Measurements from ENCODE around the gene USP9Y.

DNA sequence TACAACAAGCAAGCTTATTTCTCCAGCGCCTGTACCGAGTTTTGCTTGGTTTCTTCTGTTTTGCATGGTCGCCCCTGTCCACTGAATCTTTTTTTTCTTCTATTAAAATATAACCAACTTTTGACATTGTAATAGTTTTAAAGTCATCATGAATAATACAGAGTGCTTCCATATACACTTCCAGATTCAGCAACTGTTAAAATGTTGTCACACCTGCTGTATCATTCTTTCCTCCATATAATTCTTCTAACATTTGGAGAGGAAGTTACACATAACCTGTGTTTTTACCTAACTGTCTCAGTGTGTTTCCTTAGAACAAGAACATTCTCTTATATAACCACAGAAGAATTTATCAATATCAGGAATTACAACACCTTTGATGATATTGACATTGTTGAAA is 83.5 kb downstream of the USP9Y start:
- no peak for TF ChIP-seq POLR2A (IDR thresholded peaks at IDR 0.05)
- TF ChIP-seq, protein P1, sequence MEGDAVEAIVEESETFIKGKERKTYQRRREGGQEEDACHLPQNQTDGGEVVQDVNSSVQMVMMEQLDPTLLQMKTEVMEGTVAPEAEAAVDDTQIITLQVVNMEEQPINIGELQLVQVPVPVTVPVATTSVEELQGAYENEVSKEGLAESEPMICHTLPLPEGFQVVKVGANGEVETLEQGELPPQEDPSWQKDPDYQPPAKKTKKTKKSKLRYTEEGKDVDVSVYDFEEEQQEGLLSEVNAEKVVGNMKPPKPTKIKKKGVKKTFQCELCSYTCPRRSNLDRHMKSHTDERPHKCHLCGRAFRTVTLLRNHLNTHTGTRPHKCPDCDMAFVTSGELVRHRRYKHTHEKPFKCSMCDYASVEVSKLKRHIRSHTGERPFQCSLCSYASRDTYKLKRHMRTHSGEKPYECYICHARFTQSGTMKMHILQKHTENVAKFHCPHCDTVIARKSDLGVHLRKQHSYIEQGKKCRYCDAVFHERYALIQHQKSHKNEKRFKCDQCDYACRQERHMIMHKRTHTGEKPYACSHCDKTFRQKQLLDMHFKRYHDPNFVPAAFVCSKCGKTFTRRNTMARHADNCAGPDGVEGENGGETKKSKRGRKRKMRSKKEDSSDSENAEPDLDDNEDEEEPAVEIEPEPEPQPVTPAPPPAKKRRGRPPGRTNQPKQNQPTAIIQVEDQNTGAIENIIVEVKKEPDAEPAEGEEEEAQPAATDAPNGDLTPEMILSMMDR (IDR thresholded peaks at IDR 0.05), result no peak

Data from right lobe of liver (tissue), 4 donors.